GM21737 (cell line): Measurements from ENCODE around the gene TMEM200B.
"Not testable (repeated sequence)": the region's sequence is repeated elsewhere in the genome, so short reads cannot be mapped to it uniquely, and the experiment has no call there.

Experiments
- ATAC-seq: cut with Tn5 transposase; IDR thresholded peaks from one replicate; pipeline ENCODE4 v1.9.1; 2021; ENCODE audit warnings: mild to moderate bottlenecking, moderate library complexity; ENCODE audit not compliant: unreplicated experiment

TMEM200B gene

GRCh38 chr1:29112705-29113412 is 10.8 kb downstream of the TMEM200B start:
- ATAC-seq = no peak

- ATAC-seq = not testable (repeated sequence)
Measured at GRCh38 chr1:29108041-29108440, 15.7 kb downstream of the TMEM200B start.

GRCh38 chr1:29105822-29106221 is 17.9 kb downstream of the TMEM200B start:
- ATAC-seq = no peak

- ATAC-seq = no peak
Measured at GRCh38 chr1:29100487-29100886, 23.2 kb downstream of the TMEM200B start.

- no peak for ATAC-seq
Measured at GRCh38 chr1:29099286-29099685, 24.4 kb downstream of the TMEM200B start.

GRCh38 chr1:29096231-29096886 is 27.3 kb downstream of the TMEM200B start:
- ATAC-seq = no peak

GRCh38 chr1:29094954-29095353 is 28.7 kb downstream of the TMEM200B start:
- no peak for ATAC-seq

GRCh38 chr1:29094433-29094832 is 29.3 kb downstream of the TMEM200B start:
- ATAC-seq = no peak

GRCh38 chr1:29092704-29093103 is 31.0 kb downstream of the TMEM200B start:
- ATAC-seq = not testable (repeated sequence)

GRCh38 chr1:29090937-29091618 is 32.6 kb downstream of the TMEM200B start:
- no peak for ATAC-seq

- ATAC-seq = no peak
Measured at GRCh38 chr1:29084196-29084521, 39.5 kb downstream of the TMEM200B start.

GRCh38 chr1:29083317-29084195 is 40.1 kb downstream of the TMEM200B start:
- ATAC-seq = no peak

- no peak for ATAC-seq
Measured at GRCh38 chr1:29082519-29082918, 41.2 kb downstream of the TMEM200B start.

- ATAC-seq = no peak
Measured at GRCh38 chr1:29081201-29081600, 42.5 kb downstream of the TMEM200B start.

GRCh38 chr1:29079916-29080629 is 43.6 kb downstream of the TMEM200B start:
- ATAC-seq = not testable (repeated sequence)

- ATAC-seq = no peak
Measured at GRCh38 chr1:29077155-29077554, 46.5 kb downstream of the TMEM200B start.
